Muscle layer of colon (tissue), 2 donors: ENCODE measurements around the gene DOCK1.

Source experiments
- H3K27ac ChIP-seq: one replicate; pipeline ENCODE4 v1.7.0; 2013; ENCODE audit warnings: low read depth, mild to moderate bottlenecking, low read length, moderate library complexity
- H3K27me3 ChIP-seq, 2 donors: one replicate each; pipeline ENCODE4 v1.7.0; 2013; ENCODE audit warnings: low read length in 2 of 2, mild to moderate bottlenecking in 2 of 2; ENCODE audit not compliant: insufficient read depth in 2 of 2, control insufficient read depth in 1 of 2
- H3K36me3 ChIP-seq: one replicate; pipeline ENCODE4 v1.7.0; 2013; ENCODE audit warnings: mild to moderate bottlenecking, low read length; ENCODE audit not compliant: insufficient read depth
- H3K4me1 ChIP-seq: one replicate; pipeline ENCODE4 v1.7.0; 2013; ENCODE audit warnings: mild to moderate bottlenecking, low read length; ENCODE audit not compliant: insufficient read depth
- H3K4me3 ChIP-seq, 2 donors: one replicate each; pipeline ENCODE4 v1.7.0; 2013; ENCODE audit warnings: low read length in 2 of 2, low read depth in 1 of 2, mild to moderate bottlenecking in 1 of 2, moderate library complexity in 1 of 2
- H3K9ac ChIP-seq: one replicate; pipeline ENCODE4 v1.7.0; 2013; ENCODE audit warnings: low read length
- H3K9me3 ChIP-seq: one replicate; pipeline ENCODE4 v1.7.0; 2013; ENCODE audit warnings: mild to moderate bottlenecking, low read length
- donor health status: abdominal sarcoma.
- donor health status: Adenocarcinoma of cecum.

Gene DOCK1

DNA sequence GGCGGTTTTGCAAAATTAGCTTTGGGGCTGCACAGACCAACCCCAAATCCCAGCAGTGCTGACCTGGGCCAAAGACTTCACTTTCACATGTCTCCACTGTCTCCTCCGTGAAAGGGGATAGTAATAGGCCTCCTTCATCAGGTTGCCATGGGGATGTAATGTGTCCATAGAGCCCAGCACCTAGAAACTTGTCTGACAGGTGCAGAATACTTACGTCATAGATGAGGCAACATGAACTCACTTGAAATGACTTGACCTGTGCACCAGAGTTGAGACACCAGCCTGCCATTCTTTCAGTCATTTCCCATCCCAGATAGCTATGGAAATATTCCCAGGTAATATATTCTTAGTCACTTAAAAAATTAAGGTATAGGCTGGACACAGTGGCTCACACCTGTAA lies 196.9 kb downstream of the DOCK1 start:
- Histone ChIP-seq H3K36me3 (peaks cover 5% of the 10 kb centered on the region), H3K27ac (no peak overlapping the region), H3K4me3 (no peak overlapping the region), H3K9ac (no peak overlapping the region), H3K9me3 (no peaks in the 10 kb centered on the region), H3K4me1 (no peaks in the 10 kb centered on the region), H3K27me3 (no peaks in the 10 kb centered on the region)

DNA sequence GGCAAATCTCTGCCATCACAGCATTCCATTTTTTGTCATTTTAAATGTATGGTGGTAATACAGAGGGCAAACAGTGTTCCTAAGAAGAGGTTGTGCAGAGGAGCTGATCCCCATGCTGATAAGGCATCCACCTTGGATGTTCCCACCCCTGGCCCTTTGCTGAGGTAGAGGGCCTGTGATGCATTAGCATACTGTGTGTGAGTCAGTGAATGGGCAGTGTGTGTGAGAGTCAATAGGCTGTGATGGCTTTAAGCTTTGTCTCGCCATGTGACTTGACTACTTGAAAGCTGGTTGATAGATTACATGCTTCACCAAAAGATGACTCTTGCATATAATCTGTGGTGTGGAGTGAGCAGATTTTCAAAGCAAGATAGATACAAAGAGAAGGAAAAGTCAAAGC lies 209.9 kb downstream of the DOCK1 start:
- Histone ChIP-seq H3K4me3 (no peak overlapping the region), H3K36me3 (peaks cover 19% of the 10 kb centered on the region), H3K4me1 (no peaks in the 10 kb centered on the region), H3K27me3 (no peaks in the 10 kb centered on the region), H3K27ac (no peak overlapping the region), H3K9ac (no peak overlapping the region), H3K9me3 (no peaks in the 10 kb centered on the region)

DNA sequence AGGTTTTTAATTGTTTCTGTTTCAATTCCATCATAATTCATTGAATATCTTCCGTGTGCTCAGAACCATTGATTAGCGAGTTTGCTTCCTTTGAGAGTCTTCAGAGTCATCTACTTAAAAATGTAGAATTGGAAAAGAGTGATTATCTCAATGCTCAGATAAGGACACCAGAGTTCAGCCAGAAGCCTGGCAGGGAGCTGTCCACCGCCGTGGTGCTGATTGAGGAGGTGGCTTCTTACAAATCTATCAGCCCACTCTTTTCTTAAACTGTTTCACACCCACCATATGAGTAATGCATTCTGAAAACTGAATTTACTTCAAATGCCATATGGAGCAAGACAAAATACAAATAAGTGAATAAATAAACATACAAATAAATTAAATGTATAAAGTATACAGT lies 211.9 kb downstream of the DOCK1 start:
- Histone ChIP-seq H3K9me3 (no peaks in the 10 kb centered on the region), H3K27ac (no peak overlapping the region), H3K4me1 (no peaks in the 10 kb centered on the region), H3K27me3 (no peaks in the 10 kb centered on the region), H3K4me3 (no peak overlapping the region), H3K9ac (no peak overlapping the region), H3K36me3 (peaks cover 4% of the 10 kb centered on the region)

DNA sequence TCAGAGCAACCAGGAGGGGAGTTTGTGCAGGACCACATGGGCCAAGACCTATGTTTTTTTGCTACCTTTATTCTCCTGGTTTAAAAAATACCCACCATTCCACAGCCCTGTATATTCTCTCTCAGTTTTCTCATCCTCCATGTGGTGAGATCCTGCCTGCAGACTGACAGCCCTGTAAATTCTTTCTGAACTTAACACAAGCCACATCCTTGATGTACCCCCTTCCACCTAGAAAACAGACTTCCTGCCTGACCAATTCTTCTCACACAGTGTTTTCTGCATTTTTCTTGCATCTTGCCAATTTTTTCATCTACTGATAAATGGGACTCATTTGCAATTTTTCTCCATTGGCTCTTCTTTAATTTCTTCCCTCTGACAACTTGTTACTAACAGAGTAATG lies 212.8 kb downstream of the DOCK1 start:
- H3K36me3 ChIP-seq: peaks cover 4% of the 10 kb centered on the region
- no peaks in the 10 kb centered on the region for H3K27me3 ChIP-seq
- H3K27ac ChIP-seq: no peak overlapping the region
- no peak overlapping the region for H3K4me3 ChIP-seq
- no peaks in the 10 kb centered on the region for H3K9me3 ChIP-seq
- no peaks in the 10 kb centered on the region for H3K4me1 ChIP-seq
- no peak overlapping the region for H3K9ac ChIP-seq

DNA sequence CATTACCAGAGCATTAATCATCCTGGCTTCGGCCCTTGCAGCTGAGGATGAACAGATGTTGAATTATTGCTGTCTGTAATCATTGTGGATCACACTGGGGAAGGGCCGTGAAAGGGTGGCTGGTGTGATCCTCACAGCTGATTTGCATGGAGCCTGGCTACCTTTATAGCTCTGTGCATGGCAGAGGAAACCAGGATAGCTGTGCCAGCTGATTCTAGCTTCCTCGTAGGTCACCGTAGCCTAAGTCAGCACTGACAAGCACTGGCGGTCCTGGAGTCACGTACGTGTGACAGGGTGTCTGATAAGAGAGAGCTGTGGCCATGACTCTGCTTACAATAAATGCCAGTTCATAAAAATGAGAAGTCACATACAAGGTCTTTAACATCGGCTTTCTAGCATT lies 214.7 kb downstream of the DOCK1 start:
- Histone ChIP-seq H3K36me3 (peaks cover 4% of the 10 kb centered on the region), H3K4me3 (no peak overlapping the region), H3K9ac (no peak overlapping the region), H3K9me3 (no peaks in the 10 kb centered on the region), H3K27me3 (no peaks in the 10 kb centered on the region), H3K27ac (no peak overlapping the region), H3K4me1 (no peaks in the 10 kb centered on the region)

DNA sequence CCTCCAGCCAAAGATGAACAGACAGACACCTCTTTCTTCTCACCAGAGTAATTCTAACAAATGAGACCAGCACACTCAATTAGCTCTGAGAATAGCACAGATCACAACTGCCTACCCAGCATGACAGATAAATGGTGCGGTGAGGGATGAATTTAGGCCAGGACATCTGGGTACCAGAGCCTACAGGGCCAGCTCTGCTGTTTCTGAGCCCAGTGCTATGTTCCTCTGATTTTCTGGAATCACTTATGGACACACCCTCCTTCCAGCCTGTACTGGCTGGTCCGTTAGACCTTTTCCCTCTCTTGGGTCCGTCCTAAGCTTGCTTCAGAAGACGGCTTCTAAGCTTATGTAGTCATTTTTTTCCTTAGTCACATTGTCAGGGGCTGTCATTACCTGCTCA lies 217.6 kb downstream of the DOCK1 start:
- Histone ChIP-seq H3K27ac (no peak overlapping the region), H3K4me1 (no peaks in the 10 kb centered on the region), H3K9ac (no peak overlapping the region), H3K36me3 (peaks cover 4% of the 10 kb centered on the region), H3K4me3 (no peak overlapping the region), H3K9me3 (no peaks in the 10 kb centered on the region), H3K27me3 (no peaks in the 10 kb centered on the region)

DNA sequence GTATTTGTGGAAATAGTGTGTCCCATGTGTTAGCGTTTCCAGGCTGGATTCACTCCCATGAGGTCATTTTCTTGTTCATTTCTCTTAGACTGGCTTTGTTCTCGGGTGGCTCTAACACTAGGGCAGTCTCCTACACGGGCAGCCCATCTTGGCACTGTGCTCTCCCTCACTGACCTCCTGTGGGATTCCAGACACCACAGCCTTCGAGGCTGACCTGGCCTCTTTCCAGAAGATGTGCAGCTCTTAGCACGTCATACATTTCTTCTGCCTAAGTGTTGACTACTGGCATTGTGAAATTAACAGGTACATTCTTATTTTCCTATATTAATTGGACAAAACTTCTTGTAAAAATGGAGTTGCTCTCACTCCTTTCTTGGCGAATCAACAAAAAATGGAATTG lies 218.4 kb downstream of the DOCK1 start:
- peaks cover 4% of the 10 kb centered on the region for H3K36me3 ChIP-seq
- no peaks in the 10 kb centered on the region for H3K4me1 ChIP-seq
- H3K9me3 ChIP-seq: no peaks in the 10 kb centered on the region
- no peak overlapping the region for H3K4me3 ChIP-seq
- no peaks in the 10 kb centered on the region for H3K27me3 ChIP-seq
- H3K27ac ChIP-seq: no peak overlapping the region
- no peak overlapping the region for H3K9ac ChIP-seq

DNA sequence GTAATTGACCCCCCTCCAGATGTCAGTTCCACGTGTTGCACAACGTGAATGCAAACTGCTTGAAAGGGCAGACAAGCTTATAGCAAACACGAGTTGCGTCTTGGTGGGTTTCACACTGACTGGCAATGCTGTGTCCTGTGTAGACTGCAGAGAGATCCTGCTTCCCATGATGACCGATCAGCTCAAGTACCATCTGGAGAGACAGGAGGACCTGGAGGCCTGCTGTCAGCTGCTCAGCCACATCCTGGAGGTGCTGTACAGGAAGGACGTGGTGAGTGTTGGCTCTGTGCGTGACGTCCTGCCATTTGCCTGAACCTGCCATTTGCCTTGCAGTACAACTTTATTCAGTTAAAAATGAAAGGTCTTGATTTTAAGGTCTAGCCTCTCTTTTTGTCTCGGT lies 220.1 kb downstream of the DOCK1 start:
- Histone ChIP-seq H3K4me1 (no peaks in the 10 kb centered on the region), H3K36me3 (peaks cover 12% of the 10 kb centered on the region), H3K4me3 (no peak overlapping the region)

DNA sequence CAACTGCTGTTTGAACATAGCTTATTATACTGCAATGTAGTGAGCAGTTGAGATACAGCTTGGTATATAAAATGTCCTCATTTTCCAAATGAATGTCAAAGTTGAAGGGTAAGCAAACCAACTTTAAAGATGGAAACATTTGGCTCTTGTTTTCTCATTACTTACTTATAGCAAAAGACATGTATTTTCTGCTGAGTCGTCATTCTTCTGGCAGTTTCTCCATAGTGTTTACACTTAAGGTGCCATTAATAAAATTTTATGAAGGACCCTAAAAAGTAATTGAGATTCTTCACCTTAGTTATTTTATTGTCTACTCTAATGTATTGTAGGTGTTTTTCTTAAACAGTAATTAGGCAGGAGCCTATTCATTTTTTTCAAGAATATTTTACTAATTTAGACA lies 222.6 kb downstream of the DOCK1 start:
- H3K27me3 ChIP-seq: no peaks in the 10 kb centered on the region
- peaks cover 18% of the 10 kb centered on the region for H3K36me3 ChIP-seq
- H3K4me3 ChIP-seq: no peak overlapping the region
- no peak overlapping the region for H3K9ac ChIP-seq
- no peaks in the 10 kb centered on the region for H3K9me3 ChIP-seq
- no peak overlapping the region for H3K27ac ChIP-seq
- no peaks in the 10 kb centered on the region for H3K4me1 ChIP-seq

More for the DNA sequence above, 220.1 kb downstream of the DOCK1 start:
- no peak overlapping the region for H3K9ac ChIP-seq
- H3K27ac ChIP-seq: no peak overlapping the region
- no peaks in the 10 kb centered on the region for H3K9me3 ChIP-seq
- H3K27me3 ChIP-seq: no peaks in the 10 kb centered on the region

DNA sequence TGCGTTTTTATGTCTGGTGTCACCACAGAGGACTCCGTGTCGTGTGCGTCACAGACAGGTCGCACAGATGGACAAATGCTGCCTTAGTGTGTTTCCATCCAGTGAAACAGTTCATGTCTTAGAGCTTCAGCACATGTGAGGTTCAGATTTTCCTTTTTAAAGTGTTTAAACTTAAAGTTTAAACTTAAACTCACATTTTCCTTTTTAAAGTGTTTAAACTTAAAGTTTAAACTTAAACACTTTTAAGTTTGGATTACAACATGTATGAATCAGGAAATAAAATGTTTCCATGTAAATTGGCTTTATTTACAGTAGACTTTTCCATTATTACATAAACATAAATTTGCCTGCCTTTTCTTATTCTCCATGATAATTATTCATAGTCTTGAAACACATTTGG lies 223.9 kb downstream of the DOCK1 start:
- H3K4me1 ChIP-seq: no peaks in the 10 kb centered on the region
- H3K9me3 ChIP-seq: no peaks in the 10 kb centered on the region
- peaks cover 19% of the 10 kb centered on the region for H3K36me3 ChIP-seq
- no peaks in the 10 kb centered on the region for H3K27me3 ChIP-seq
- H3K9ac ChIP-seq: no peak overlapping the region
- H3K27ac ChIP-seq: no peak overlapping the region
- no peak overlapping the region for H3K4me3 ChIP-seq

DNA sequence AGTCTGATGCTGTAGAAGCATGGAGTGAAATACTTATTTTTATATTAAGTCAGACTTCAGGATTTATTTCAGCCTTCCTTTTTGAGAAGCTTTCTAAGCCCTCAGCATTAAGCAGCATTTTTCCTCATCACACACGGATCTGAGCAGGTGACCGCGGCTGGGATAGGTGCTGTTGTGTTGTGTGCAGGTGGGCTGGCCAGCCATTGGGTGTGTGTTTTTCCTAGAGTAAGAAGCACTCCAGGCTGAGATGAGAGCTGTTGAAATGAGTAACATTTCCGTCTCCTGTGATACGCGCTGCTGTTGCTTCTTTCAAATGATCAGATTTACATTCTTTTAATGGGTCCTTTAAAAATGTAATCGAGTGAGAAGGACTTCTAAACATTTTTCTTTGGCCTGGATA lies 227.2 kb downstream of the DOCK1 start:
- peaks cover 18% of the 10 kb centered on the region for H3K36me3 ChIP-seq
- no peak overlapping the region for H3K4me3 ChIP-seq
- no peaks in the 10 kb centered on the region for H3K9me3 ChIP-seq
- H3K27ac ChIP-seq: no peak overlapping the region
- H3K9ac ChIP-seq: no peak overlapping the region
- no peaks in the 10 kb centered on the region for H3K27me3 ChIP-seq
- no peaks in the 10 kb centered on the region for H3K4me1 ChIP-seq

DNA sequence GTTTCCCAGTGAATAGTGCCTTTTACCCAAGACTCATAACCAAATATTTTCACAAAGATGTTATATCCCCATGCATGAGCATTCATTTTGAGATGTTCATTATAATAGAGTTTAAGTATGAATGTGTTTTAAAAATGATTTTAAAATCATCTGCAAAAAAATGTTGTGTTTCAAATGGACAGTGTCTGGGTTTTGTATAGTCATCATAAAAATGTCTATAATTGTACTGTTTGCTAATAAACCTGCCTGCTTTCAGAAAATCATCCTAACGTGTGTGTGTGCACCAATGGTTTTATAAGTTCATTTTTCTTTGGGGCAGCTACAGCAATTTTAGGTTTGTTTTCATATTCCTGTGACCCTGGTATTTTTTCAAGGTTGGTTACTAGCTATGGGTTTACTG lies 228.0 kb downstream of the DOCK1 start:
- H3K27ac ChIP-seq: no peak overlapping the region
- H3K4me1 ChIP-seq: no peaks in the 10 kb centered on the region
- H3K27me3 ChIP-seq: no peaks in the 10 kb centered on the region
- no peak overlapping the region for H3K4me3 ChIP-seq
- no peaks in the 10 kb centered on the region for H3K9me3 ChIP-seq
- no peak overlapping the region for H3K9ac ChIP-seq
- H3K36me3 ChIP-seq: peaks cover 18% of the 10 kb centered on the region
